Measurements from ENCODE around the gene CIAO2A. TPM values are rescaled to one million over a fixed set of nuclear protein-coding genes. Genes with fewer than 3 reads are reported as not detected.

The CIAO2A gene
- total RNA-seq, 1 experiment from 2014 or later = 74.4 TPM

DNA sequence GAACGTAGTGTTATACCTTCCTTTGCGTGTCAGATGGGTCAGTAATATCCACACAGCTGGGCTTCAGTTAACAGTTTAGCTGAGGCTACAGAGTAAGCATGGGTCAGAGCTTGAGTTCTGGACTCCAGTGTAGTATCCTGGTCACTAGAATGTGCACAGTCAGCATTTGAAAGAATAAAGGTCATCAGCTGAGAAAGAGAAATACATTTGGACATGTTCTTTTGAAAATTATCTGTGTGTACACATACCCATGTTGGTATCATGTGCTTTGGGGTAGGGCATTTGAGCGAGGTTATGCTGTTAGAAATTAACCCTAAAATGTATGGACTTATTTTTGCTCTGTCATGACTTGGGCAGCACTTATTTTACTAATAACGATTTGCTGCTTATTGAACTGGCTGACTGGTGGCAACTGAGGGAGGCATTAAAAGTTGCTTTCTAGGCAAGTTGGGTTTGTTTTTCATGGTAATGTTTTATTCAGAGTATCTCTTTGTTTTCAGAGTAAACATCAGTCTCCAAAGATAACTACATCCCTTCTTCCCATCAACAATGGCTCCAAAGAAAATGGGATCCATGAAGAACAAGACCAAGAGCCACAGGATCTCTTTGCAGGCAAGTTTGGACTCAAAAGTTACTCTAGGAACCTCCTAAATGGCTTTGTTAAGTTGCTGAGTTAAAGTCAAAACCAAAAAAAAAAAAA, 18.6 kb upstream of the CIAO2A start:
- Histone ChIP-seq H3K9ac (ENCODE audit: extremely low read depth, insufficient read length, low read length) (no peak overlapping the region), H3K27me3 (ENCODE audit: insufficient read depth, low read length) (no peaks in the 10 kb centered on the region), H2BK20ac (ENCODE audit: low read depth, low read length, poor library complexity, severe bottlenecking) (no peak overlapping the region), H2BK12ac (ENCODE audit: insufficient read length, low read depth, low read length) (no peak overlapping the region), H2AFZ (ENCODE audit: low read length) (no peak overlapping the region), H3K23me2 (ENCODE audit: insufficient read length, low read depth, low read length, poor library complexity, severe bottlenecking) (no peaks in the 10 kb centered on the region), H3K4ac (ENCODE audit: low read depth, low read length) (no peak overlapping the region), H3K4me1 (ENCODE audit: insufficient read depth, low read length) (no peaks in the 10 kb centered on the region), H4K8ac (replicated peaks; ENCODE audit: insufficient read length, low read depth, low read length) (no peak overlapping the region), H3K79me2 (ENCODE audit: insufficient read depth, low read length) (no peaks in the 10 kb centered on the region), H3K23ac (ENCODE audit: insufficient read length, low read depth, low read length) (no peak overlapping the region), H3K18ac (ENCODE audit: insufficient read length, low read depth, low read length) (no peak overlapping the region), H2BK5ac (ENCODE audit: insufficient read length, low read length) (no peak overlapping the region), H2AK5ac (ENCODE audit: insufficient read length, low read length) (no peak overlapping the region), H3K27ac (ENCODE audit: insufficient read length, low read depth, low read length) (no peak overlapping the region), H4K5ac (ENCODE audit: insufficient read length, low read depth, low read length) (no peak overlapping the region), H3K79me1 (ENCODE audit: insufficient read depth, low read depth, low read length, poor library complexity, severe bottlenecking) (no peaks in the 10 kb centered on the region), H2BK120ac (ENCODE audit: low read depth, low read length, poor library complexity, severe bottlenecking) (no peak overlapping the region), H3K14ac (ENCODE audit: insufficient read depth, low read length) (no peak overlapping the region), H4K20me1 (ENCODE audit: control insufficient read depth, insufficient read depth, insufficient read length) (no peaks in the 10 kb centered on the region), H3K56ac (ENCODE audit: insufficient read length, low read depth, low read length) (no peak overlapping the region), H3K4me2 (ENCODE audit: insufficient read depth, insufficient read length, low read length) (no peak overlapping the region), H3T11ph (ENCODE audit: low read length) (no peak overlapping the region), H2BK15ac (ENCODE audit: low read depth, low read length) (no peak overlapping the region), H3K9me3 (ENCODE audit: control insufficient read depth, low read depth, low read length) (no peaks in the 10 kb centered on the region), H4K91ac (ENCODE audit: insufficient read length, low read depth, low read length) (no peak overlapping the region)
- H3K4me1 Mint-ChIP-seq = peaks cover 11 to 14% of the 10 kb centered on the region in 2 experiments
- H3K27ac Mint-ChIP-seq = peak overlapping the region in 1 of 3 experiments; percentile 53; a peak in 1 of 7 replicates
- no CpG with 5 or more reads among the region's 4 CpGs for WGBS (ENCODE audit: extremely low coverage, insufficient read length, low lambda C conversion rate)
- peaks cover 5 to 21% (median 19%) of the 10 kb centered on the region in 3 experiments; a peak in 5 of 7 replicates for H3K36me3 Mint-ChIP-seq (ENCODE audit: insufficient read depth in 1 of 3, low read depth in 3 of 3)
- TF ChIP-seq, protein P1, sequence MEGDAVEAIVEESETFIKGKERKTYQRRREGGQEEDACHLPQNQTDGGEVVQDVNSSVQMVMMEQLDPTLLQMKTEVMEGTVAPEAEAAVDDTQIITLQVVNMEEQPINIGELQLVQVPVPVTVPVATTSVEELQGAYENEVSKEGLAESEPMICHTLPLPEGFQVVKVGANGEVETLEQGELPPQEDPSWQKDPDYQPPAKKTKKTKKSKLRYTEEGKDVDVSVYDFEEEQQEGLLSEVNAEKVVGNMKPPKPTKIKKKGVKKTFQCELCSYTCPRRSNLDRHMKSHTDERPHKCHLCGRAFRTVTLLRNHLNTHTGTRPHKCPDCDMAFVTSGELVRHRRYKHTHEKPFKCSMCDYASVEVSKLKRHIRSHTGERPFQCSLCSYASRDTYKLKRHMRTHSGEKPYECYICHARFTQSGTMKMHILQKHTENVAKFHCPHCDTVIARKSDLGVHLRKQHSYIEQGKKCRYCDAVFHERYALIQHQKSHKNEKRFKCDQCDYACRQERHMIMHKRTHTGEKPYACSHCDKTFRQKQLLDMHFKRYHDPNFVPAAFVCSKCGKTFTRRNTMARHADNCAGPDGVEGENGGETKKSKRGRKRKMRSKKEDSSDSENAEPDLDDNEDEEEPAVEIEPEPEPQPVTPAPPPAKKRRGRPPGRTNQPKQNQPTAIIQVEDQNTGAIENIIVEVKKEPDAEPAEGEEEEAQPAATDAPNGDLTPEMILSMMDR (conservative IDR thresholded peaks at IDR 0.05) = no peak
- DNase-seq = no peak
- no peaks in the 10 kb centered on the region for H3K9me3 Mint-ChIP-seq
- H3K4me3 Mint-ChIP-seq = no peak overlapping the region
- no peaks in the 10 kb centered on the region for H3K27me3 Mint-ChIP-seq (ENCODE audit: low read depth)

All from H9 (cell line).